Keratinocyte (primary cell): ENCODE data around the gene TOPAZ1. TPM values are rescaled to one million over a fixed set of nuclear protein-coding genes. Genes with fewer than 3 reads are reported as not detected.

Source experiments
- DNase-seq: peaks from one replicate; pipeline ENCODE4 v3.0.0-alpha.2; 2011; ENCODE audit warnings: low read depth, missing footprints, low spot score
- FAIRE-seq: peaks from 2 replicates; lab custom pipeline; 2011; peaks lifted over from hg19 to GRCh38; lab: Jason Lieb, UNC
- H2AFZ ChIP-seq: 2 replicates; pipeline ENCODE4 v1.6.0; 2012; ENCODE audit warnings: low read length, control low read depth, inconsistent platforms; ENCODE audit not compliant: control insufficient read depth
- H3K27ac ChIP-seq: 2 replicates; pipeline ENCODE4 v1.5.1; 2011; ENCODE audit warnings: low read length; ENCODE audit not compliant: control insufficient read depth, insufficient read depth
- H3K27me3 ChIP-seq: 3 replicates; pipeline ENCODE4 v1.6.0; 2011; ENCODE audit warnings: low read length; ENCODE audit not compliant: control insufficient read depth, insufficient read depth; ENCODE audit errors: extremely low read depth
- H3K36me3 ChIP-seq, 2 experiments: 2 replicates in 1 of 2; 3 replicates in 1 of 2; pipeline ENCODE4 v1.5.1; 2011; ENCODE audit warnings: low read length in 2 of 2, mild to moderate bottlenecking in 1 of 2; ENCODE audit not compliant: control insufficient read depth in 2 of 2, insufficient read depth in 2 of 2; ENCODE audit errors: extremely low read depth in 1 of 2
- H3K4me1 ChIP-seq: 3 replicates; pipeline ENCODE4 v1.5.1; 2011; ENCODE audit warnings: low read length; ENCODE audit not compliant: control insufficient read depth, insufficient read depth; ENCODE audit errors: extremely low read depth
- H3K4me2 ChIP-seq: 3 replicates; pipeline ENCODE4 v1.6.0; 2011; ENCODE audit warnings: low read depth, low read length; ENCODE audit not compliant: control insufficient read depth, insufficient read depth; ENCODE audit errors: extremely low read depth
- H3K4me3 ChIP-seq, 3 experiments: fragments of 200-600 bp in 1 of 3; sonication (generic) in 1 of 3; 2 replicates in 2 of 3; 3 replicates in 1 of 3; pipeline ENCODE4 v1.5.1; 2011 to 2016; ENCODE audit warnings: low read length in 3 of 3, mild to moderate bottlenecking in 3 of 3, control low read depth in 2 of 3, inconsistent platforms in 1 of 3, low read depth in 1 of 3, mixed read lengths in 1 of 3, mixed run types in 1 of 3, moderate library complexity in 1 of 3; ENCODE audit not compliant: control insufficient read depth in 2 of 3, insufficient read depth in 2 of 3; ENCODE audit errors: extremely low read depth in 1 of 3
- H3K79me2 ChIP-seq: 2 replicates; pipeline ENCODE4 v1.6.0; 2012; ENCODE audit warnings: low read length; ENCODE audit not compliant: control insufficient read depth, insufficient read depth
- H3K9ac ChIP-seq: 3 replicates; pipeline ENCODE4 v1.6.0; 2011; ENCODE audit warnings: low read length; ENCODE audit not compliant: control insufficient read depth, insufficient read depth; ENCODE audit errors: extremely low read depth
- H3K9me1 ChIP-seq: 3 replicates; pipeline ENCODE4 v1.6.0; 2011; ENCODE audit warnings: low read length; ENCODE audit not compliant: control insufficient read depth, insufficient read depth; ENCODE audit errors: extremely low read depth
- H3K9me3 ChIP-seq: 2 replicates; pipeline ENCODE4 v1.5.1; 2012; ENCODE audit warnings: low read depth, low read length; ENCODE audit not compliant: control insufficient read depth
- H4K20me1 ChIP-seq: 3 replicates; pipeline ENCODE4 v1.6.0; 2011; ENCODE audit warnings: low read length; ENCODE audit not compliant: control insufficient read depth, insufficient read depth; ENCODE audit errors: extremely low read depth
- EZH2 ChIP-seq: IDR thresholded peaks from one replicate; pipeline ENCODE4 v1.6.1; 2012; ENCODE audit warnings: inconsistent platforms, mild to moderate bottlenecking, low read length, moderate library complexity
- dilution Hi-C: fragments of 300-500 bp; cut with MboI; formaldehyde crosslinking; loops from one replicate; pipeline ENCODE4 v1.7.0; 2020; ENCODE audit warnings: low sequenced_read_pairs; ENCODE audit not compliant: extremely low pct_ligation_motif_present
- polyA plus RNA-seq, 5 experiments: library from polyadenylated mRNA; depleted of rRNA in 3 of 5; stranded (reverse) in 3 of 5; stranded (forward) in 1 of 5; unstranded in 1 of 5; fragments of >200 nt; gene quantifications; 1 replicate in 1 of 5; 2 replicates in 3 of 5; 3 replicates in 1 of 5; pipeline versions ENCODE4 v1.2.1 to v1.2.3, GENCODE V29; 2011 to 2012; ENCODE audit warnings: missing spikeins in 2 of 5, low read depth in 1 of 5, low replicate concordance in 1 of 5
- TF ChIP-seq, protein P1 (sequence below), 3 experiments: IDR thresholded peaks in 1 of 3; conservative IDR thresholded peaks in 1 of 3; optimal IDR thresholded peaks in 1 of 3; 2 replicates in 2 of 3; 3 replicates in 1 of 3; pipeline versions ENCODE3 to v1.5.1; 2011; ENCODE audit warnings: low read length in 3 of 3, mild to moderate bottlenecking in 3 of 3, moderate library complexity in 2 of 3, control low read depth in 1 of 3, inconsistent platforms in 1 of 3; ENCODE audit not compliant: insufficient read depth in 2 of 3; ENCODE audit errors: extremely low read depth in 1 of 3

TOPAZ1 gene
- polyA plus RNA-seq, 1 donor (not counting 4 experiments of a cell fraction or from before 2014, with no cell fraction given), result not detected

DNA sequence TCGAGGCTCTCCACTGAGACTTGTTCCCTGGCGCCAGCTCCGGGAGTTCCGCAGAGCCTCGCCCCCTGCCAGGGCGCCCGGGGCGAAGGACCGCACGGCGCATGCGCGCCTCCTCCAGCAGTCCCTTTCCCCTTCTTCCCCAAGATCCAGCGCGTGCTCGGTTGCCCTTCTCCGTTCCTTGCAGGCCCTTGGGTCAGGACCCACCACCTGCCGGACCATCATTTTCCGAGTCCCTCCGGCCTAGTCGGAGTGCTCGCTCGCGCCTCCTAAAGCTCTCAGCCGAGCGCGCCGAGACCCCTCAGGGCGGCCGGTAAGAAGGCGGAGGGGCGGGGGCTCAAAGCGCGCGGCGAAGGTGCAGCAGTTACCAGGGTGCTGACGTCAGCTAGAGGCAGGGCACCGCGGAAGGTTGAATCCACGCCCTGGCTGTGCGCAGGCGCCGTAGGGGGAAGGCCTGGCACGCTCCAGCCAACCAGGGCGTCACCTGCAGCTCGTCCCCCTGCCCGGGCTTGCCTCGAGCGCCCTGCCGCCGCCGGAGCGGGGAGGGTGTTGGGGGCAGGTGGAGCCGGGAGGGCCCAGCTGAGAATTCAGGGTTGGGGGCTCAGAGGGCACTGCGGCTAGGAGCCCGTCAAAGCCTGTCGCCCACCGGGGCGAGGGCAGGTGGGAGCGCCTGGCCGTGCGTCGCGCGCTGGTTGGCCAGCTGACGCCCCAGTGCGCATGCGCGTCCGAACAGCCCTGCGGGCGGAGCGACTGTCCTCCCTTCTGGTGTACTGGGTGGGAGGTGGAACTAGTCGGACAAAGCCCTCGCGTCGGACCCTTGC is 96.5 kb downstream of the TOPAZ1 start, which contains the start of gene TCAIM:
TCAIM (plus strand) TSS at position 757 of the 818 bp plus-strand sequence. CDS start 16,017 bp downstream, outside the sequence.
- TF ChIP-seq, protein P1, sequence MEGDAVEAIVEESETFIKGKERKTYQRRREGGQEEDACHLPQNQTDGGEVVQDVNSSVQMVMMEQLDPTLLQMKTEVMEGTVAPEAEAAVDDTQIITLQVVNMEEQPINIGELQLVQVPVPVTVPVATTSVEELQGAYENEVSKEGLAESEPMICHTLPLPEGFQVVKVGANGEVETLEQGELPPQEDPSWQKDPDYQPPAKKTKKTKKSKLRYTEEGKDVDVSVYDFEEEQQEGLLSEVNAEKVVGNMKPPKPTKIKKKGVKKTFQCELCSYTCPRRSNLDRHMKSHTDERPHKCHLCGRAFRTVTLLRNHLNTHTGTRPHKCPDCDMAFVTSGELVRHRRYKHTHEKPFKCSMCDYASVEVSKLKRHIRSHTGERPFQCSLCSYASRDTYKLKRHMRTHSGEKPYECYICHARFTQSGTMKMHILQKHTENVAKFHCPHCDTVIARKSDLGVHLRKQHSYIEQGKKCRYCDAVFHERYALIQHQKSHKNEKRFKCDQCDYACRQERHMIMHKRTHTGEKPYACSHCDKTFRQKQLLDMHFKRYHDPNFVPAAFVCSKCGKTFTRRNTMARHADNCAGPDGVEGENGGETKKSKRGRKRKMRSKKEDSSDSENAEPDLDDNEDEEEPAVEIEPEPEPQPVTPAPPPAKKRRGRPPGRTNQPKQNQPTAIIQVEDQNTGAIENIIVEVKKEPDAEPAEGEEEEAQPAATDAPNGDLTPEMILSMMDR (optimal IDR thresholded peaks at IDR 0.05 in 1 of 3, IDR thresholded peaks at IDR 0.05 in 1 of 3, conservative IDR thresholded peaks at IDR 0.05 in 1 of 3; ENCODE audit: extremely low read depth in 1 of 3, insufficient read depth in 2 of 3, low read length in 3 of 3), result no peak
- TF ChIP-seq EZH2, result no peak
- H3K9me1 ChIP-seq, result peaks cover 2% of the 10 kb centered on the region
- H4K20me1 ChIP-seq, result no peaks in the 10 kb centered on the region
- peak within 1 kb of the TSS; percentile 86 for H2AFZ ChIP-seq
- no peaks in the 10 kb centered on the region for H3K36me3 ChIP-seq
- dilution Hi-C loops, result no loop called here
- H3K27ac ChIP-seq, result peak within 1 kb of the TSS; percentile 89
- peaks cover 13% of the 10 kb centered on the region for H3K4me1 ChIP-seq
- H3K79me2 ChIP-seq, result peaks cover 25% of the 10 kb centered on the region
- DNase-seq (peak; percentile 81), FAIRE-seq (peak; percentile 65)
- peaks cover 5% of the 10 kb centered on the region for H3K27me3 ChIP-seq
- peak within 1 kb of the TSS; percentile 95 for H3K4me2 ChIP-seq
- peak within 1 kb of the TSS; percentile 60 to 96 (median 86) for H3K4me3 ChIP-seq
- no peaks in the 10 kb centered on the region for H3K9me3 ChIP-seq
- peak within 1 kb of the TSS; percentile 95 for H3K9ac ChIP-seq

GRCh38 chr3:44338828-44339127 is 97.1 kb downstream of the TOPAZ1 start:
- Histone ChIP-seq H3K9me3 (no peaks in the 10 kb centered on the region), H3K79me2 (peaks cover 25% of the 10 kb centered on the region), H4K20me1 (no peaks in the 10 kb centered on the region), H2AFZ (peak overlapping the region; percentile 86), H3K27ac (peak overlapping the region; percentile 89), H3K4me3 (peak overlapping the region; percentile 60 to 96 (median 86)), H3K4me1 (peaks cover 13% of the 10 kb centered on the region), H3K4me2 (peak overlapping the region; percentile 93), H3K9ac (peak overlapping the region; percentile 95), H3K36me3 (no peaks in the 10 kb centered on the region), H3K9me1 (peaks cover 2% of the 10 kb centered on the region), H3K27me3 (no peaks in the 10 kb centered on the region)
- dilution Hi-C loops, result no loop called here
- FAIRE-seq, result no peak
- no peak for TF ChIP-seq EZH2
- TF ChIP-seq, protein P1 (optimal IDR thresholded peaks at IDR 0.05 in 1 of 3, IDR thresholded peaks at IDR 0.05 in 1 of 3, conservative IDR thresholded peaks at IDR 0.05 in 1 of 3; ENCODE audit: extremely low read depth in 1 of 3, insufficient read depth in 2 of 3, low read length in 3 of 3), result no peak
- no peak for DNase-seq
